Caco-2 (cell line): ENCODE results near the gene DZANK1. TPM values are rescaled to one million over a fixed set of nuclear protein-coding genes. Genes with fewer than 3 reads are reported as not detected.
"Not testable (repeated sequence)": the region's sequence is repeated elsewhere in the genome, so short reads cannot be mapped to it uniquely, and the experiment has no call there.

Experiments
- BruUV-seq: library from RNA; stranded (reverse); fragments of 400-500 nt; replicated peaks from 2 replicates; lab custom pipeline; 2021; lab: Mats Ljungman, UMichigan
- CTCF ChIA-PET: fragments of 300-600 bp; sonication (Branson Sonifier 250); formaldehyde crosslinking; loops from one replicate; lab custom pipeline; 2022; ENCODE audit warnings: antibody characterized with exemption; lab: Charles Lee
- POLR2A ChIA-PET: fragments of 300-600 bp; sonication (Branson Sonifier 250); formaldehyde crosslinking; loops from one replicate; lab custom pipeline; 2022; ENCODE audit warnings: antibody characterized with exemption; lab: Charles Lee
- DNase-seq, 2 experiments: peaks; one replicate each; pipeline versions ENCODE4 v3.0.0 to v3.0.0-alpha.2; 2020 to 2022
- H3K27me3 ChIP-seq: replicated peaks from 2 replicates; pipeline ENCODE4 v1.6.0; 2011; ENCODE audit warnings: low read length; ENCODE audit not compliant: control insufficient read depth, insufficient read depth
- H3K36me3 ChIP-seq: 2 replicates; pipeline ENCODE4 v1.5.1; 2011; ENCODE audit warnings: low read length; ENCODE audit not compliant: control insufficient read depth, insufficient read depth
- H3K4me1 ChIP-seq: fragments of 250-450 bp; sonication (Bioruptor Pico); 2 replicates; pipeline ENCODE4 v1.5.1; 2020; ENCODE audit warnings: mild to moderate bottlenecking
- H3K4me3 ChIP-seq: 2 replicates; pipeline ENCODE4 v1.5.1; 2011; ENCODE audit warnings: low read depth, mild to moderate bottlenecking, control low read depth, low read length
- H3K9me3 ChIP-seq: fragments of 250-450 bp; sonication (Bioruptor Pico); 2 replicates; pipeline ENCODE4 v1.5.1; 2020; ENCODE audit warnings: mild to moderate bottlenecking, moderate library complexity
- H3K27ac Mint-ChIP-seq: one replicate; pipeline ENCODE4 v1.8.0; 2022; ENCODE audit warnings: mixed read lengths; ENCODE audit not compliant: unreplicated experiment
- H3K27me3 Mint-ChIP-seq: one replicate; pipeline ENCODE4 v1.8.0; 2022; ENCODE audit warnings: mixed read lengths; ENCODE audit not compliant: insufficient read depth, unreplicated experiment
- H3K36me3 Mint-ChIP-seq: one replicate; pipeline ENCODE4 v1.8.0; 2022; ENCODE audit warnings: mild to moderate bottlenecking, mixed read lengths; ENCODE audit not compliant: insufficient read depth, unreplicated experiment
- H3K4me1 Mint-ChIP-seq: one replicate; pipeline ENCODE4 v1.8.0; 2022; ENCODE audit warnings: low read depth, mixed read lengths; ENCODE audit not compliant: unreplicated experiment
- H3K4me3 Mint-ChIP-seq: one replicate; pipeline ENCODE4 v1.8.0; 2022; ENCODE audit warnings: mild to moderate bottlenecking, moderate library complexity, mixed read lengths; ENCODE audit not compliant: unreplicated experiment
- H3K9me3 Mint-ChIP-seq: one replicate; pipeline ENCODE4 v1.8.0; 2022; ENCODE audit warnings: mixed read lengths; ENCODE audit not compliant: unreplicated experiment
- intact Hi-C: fragments of 100-400 bp; cut with micrococcal nuclease; formaldehyde crosslinking; loops from one replicate; pipeline ENCODE4 v1.10.0; 2022; ENCODE audit not compliant: unreplicated experiment
- total RNA-seq: library from RNA; stranded (reverse); gene quantifications from 2 replicates; pipeline ENCODE4 v1.2.3, GENCODE V29; 2022
- TF ChIP-seq, protein P1 (sequence below), 2 experiments: fragments of 200-600 bp in 1 of 2; IDR thresholded peaks; 1 replicate in 1 of 2; 2 replicates in 1 of 2; pipeline versions ENCODE4 v1.5.1 to v1.8.0; 2011 to 2022; ENCODE audit warnings: antibody characterized with exemption in 1 of 2, control low read depth in 1 of 2, inconsistent platforms in 1 of 2, low read depth in 1 of 2, low read length in 1 of 2, mild to moderate bottlenecking in 1 of 2, moderate library complexity in 1 of 2; ENCODE audit not compliant: insufficient read depth in 1 of 2, severe bottlenecking in 1 of 2, unreplicated experiment in 1 of 2

DZANK1 gene
- total RNA-seq, 1 experiment from 2014 or later: 8.6 TPM

DNA sequence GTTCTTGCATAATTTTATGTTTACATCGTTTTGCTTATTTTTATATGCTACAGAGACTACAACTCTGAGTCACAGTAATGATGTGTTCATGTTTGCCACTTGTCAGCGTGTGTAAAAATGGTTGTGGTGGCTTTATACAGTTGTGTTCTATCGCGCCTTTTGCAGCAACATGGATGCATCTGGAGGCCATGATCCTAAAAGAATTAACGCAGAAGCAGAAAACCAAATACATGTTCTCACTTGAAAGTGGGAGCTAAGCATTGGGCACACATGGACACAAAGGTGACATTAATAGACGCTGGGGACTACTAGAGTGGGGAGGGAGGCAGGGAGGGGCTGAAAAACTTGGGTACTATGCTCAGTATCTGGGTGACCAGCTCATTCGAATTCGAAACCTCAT lies 39.9 kb upstream of the DZANK1 start:
- TF ChIP-seq, protein P1, sequence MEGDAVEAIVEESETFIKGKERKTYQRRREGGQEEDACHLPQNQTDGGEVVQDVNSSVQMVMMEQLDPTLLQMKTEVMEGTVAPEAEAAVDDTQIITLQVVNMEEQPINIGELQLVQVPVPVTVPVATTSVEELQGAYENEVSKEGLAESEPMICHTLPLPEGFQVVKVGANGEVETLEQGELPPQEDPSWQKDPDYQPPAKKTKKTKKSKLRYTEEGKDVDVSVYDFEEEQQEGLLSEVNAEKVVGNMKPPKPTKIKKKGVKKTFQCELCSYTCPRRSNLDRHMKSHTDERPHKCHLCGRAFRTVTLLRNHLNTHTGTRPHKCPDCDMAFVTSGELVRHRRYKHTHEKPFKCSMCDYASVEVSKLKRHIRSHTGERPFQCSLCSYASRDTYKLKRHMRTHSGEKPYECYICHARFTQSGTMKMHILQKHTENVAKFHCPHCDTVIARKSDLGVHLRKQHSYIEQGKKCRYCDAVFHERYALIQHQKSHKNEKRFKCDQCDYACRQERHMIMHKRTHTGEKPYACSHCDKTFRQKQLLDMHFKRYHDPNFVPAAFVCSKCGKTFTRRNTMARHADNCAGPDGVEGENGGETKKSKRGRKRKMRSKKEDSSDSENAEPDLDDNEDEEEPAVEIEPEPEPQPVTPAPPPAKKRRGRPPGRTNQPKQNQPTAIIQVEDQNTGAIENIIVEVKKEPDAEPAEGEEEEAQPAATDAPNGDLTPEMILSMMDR (IDR thresholded peaks at IDR 0.05; ENCODE audit: insufficient read depth in 1 of 2, low read depth in 1 of 2, low read length in 1 of 2, severe bottlenecking in 1 of 2, unreplicated experiment in 1 of 2): no peak
- Histone ChIP-seq H3K27me3 (no peaks in the 10 kb centered on the region), H3K4me1 (peaks cover 9% of the 10 kb centered on the region; the same call in 1 of the 2 replicates), H3K36me3 (no peaks in the 10 kb centered on the region), H3K9me3 (no peaks in the 10 kb centered on the region), H3K4me3 (peak overlapping the region; percentile 48)
- no peaks in the 10 kb centered on the region for H3K9me3 Mint-ChIP-seq
- ChIA-PET POLR2A (interaction anchor here (0.8 to 4.1 kb wide), 16 partner anchors 9 to 219 kb away, joined by 3 to 55 read pairs (median 5); partner anchors contain the start of genes DZANK1, POLR3F, RBBP9 and SMIM26), CTCF (interaction anchor here (0.6 to 2.4 kb wide), 5 partner anchors 8 to 1132 kb away, joined by 3 to 12 read pairs (median 6); partner anchors contain the start of gene RBBP9)
- BruUV-seq: TSS peak; percentile 91
- intact Hi-C loops: loop anchor here (1.0 to 5.0 kb wide), 5 partner anchors 9 to 93 kb away; partner anchors contain the start of genes DZANK1, POLR3F, RBBP9 and SMIM26
- H3K27me3 Mint-ChIP-seq: no peaks in the 10 kb centered on the region
- peaks cover 7% of the 10 kb centered on the region for H3K4me1 Mint-ChIP-seq
- peak overlapping the region; percentile 100 for H3K27ac Mint-ChIP-seq
- DNase-seq: peak in 1 of 2 experiments; percentile 13
- peaks cover 45% of the 10 kb centered on the region for H3K36me3 Mint-ChIP-seq
- H3K4me3 Mint-ChIP-seq: peak overlapping the region; percentile 99

- H3K27me3 ChIP-seq: no peaks in the 10 kb centered on the region
- no peaks in the 10 kb centered on the region for H3K27me3 Mint-ChIP-seq
- H3K9me3 ChIP-seq: no peaks in the 10 kb centered on the region
- TF ChIP-seq, protein P1 (IDR thresholded peaks at IDR 0.05; ENCODE audit: insufficient read depth in 1 of 2, low read depth in 1 of 2, low read length in 1 of 2, severe bottlenecking in 1 of 2, unreplicated experiment in 1 of 2): no peak
- POLR2A ChIA-PET: interaction anchor here (4.1 kb wide), 1 partner anchor 8 kb away, joined by 55 read pairs; the partner anchor contains the start of gene RBBP9
- peaks cover 23% of the 10 kb centered on the region for H3K36me3 Mint-ChIP-seq
- no peak overlapping the region for H3K27ac Mint-ChIP-seq
- no peak for DNase-seq
- H3K36me3 ChIP-seq: no peaks in the 10 kb centered on the region
- peaks cover 9% of the 10 kb centered on the region; the same call in 1 of the 2 replicates for H3K4me1 ChIP-seq
- intact Hi-C loops: loop anchor here (5.0 kb wide), 1 partner anchor 63 kb away; the partner anchor contains the start of gene SMIM26
- CTCF ChIA-PET: interaction anchor here (0.5 kb wide), 1 partner anchor 107 kb away, joined by 3 read pairs; no protein-coding TSS in a partner anchor
- peaks cover 7% of the 10 kb centered on the region for H3K4me1 Mint-ChIP-seq
- no peaks in the 10 kb centered on the region for H3K9me3 Mint-ChIP-seq
- H3K4me3 ChIP-seq: no peak overlapping the region
- no TSS peak for BruUV-seq
- no peak overlapping the region for H3K4me3 Mint-ChIP-seq
Measured at GRCh38 chr20:18504479-18505060, 37.7 kb upstream of the DZANK1 start.

- POLR2A ChIA-PET, DNase-seq, H3K36me3 ChIP-seq, H3K27me3 ChIP-seq, H3K4me3 ChIP-seq, BruUV-seq, H3K4me1 Mint-ChIP-seq, H3K9me3 Mint-ChIP-seq, H3K4me3 Mint-ChIP-seq, H3K27ac Mint-ChIP-seq, H3K9me3 ChIP-seq, H3K27me3 Mint-ChIP-seq, H3K36me3 Mint-ChIP-seq, CTCF ChIA-PET, intact Hi-C loops: not testable (repeated sequence)
- peaks cover 15% of the 10 kb centered on the region for H3K4me1 ChIP-seq
Measured at GRCh38 chr20:18501672-18502071, 34.8 kb upstream of the DZANK1 start.
